GM12874 (cell line): ENCODE results near the gene CCL19.

Experiments used
- CTCF ChIP-seq: IDR thresholded peaks from 2 replicates; pipeline ENCODE4 v1.5.1; 2011; ENCODE audit warnings: low read depth, mild to moderate bottlenecking, control low read depth, low read length, moderate library complexity; ENCODE audit not compliant: insufficient read depth

CCL19 gene

GRCh38 chr9:34707130-34707529, 16.1 kb upstream of the CCL19 start:
- no peak for TF ChIP-seq CTCF

GRCh38 chr9:34701769-34702736, 11.0 kb upstream of the CCL19 start:
- TF ChIP-seq CTCF, result peak; percentile 92

- TF ChIP-seq CTCF, result peak; percentile 89
Observed at GRCh38 chr9:34701023-34701768, 10.1 kb upstream of the CCL19 start.

DNA sequence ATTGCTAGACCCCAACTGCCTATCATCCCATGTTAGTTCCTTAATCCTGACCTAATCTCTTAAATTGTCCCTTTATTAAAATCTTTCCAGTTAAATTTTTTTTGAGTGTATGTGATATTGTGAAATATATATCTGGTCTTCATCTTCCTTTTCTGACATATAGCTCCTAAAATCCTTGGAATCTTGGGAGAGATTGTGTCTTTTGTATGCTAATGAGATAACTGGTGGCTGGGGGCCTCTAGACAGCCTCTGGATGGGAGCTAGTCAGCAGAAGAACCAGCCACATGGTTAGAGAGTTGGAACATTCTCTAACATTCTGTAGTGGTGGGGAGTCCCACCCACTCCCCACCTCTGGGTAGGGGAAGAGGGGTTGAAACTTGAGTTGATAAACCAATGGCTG, 3.7 kb upstream of the CCL19 start:
- TF ChIP-seq CTCF, result no peak

- no peak for TF ChIP-seq CTCF
Observed at GRCh38 chr9:34693560-34693959, 2.5 kb upstream of the CCL19 start.

DNA sequence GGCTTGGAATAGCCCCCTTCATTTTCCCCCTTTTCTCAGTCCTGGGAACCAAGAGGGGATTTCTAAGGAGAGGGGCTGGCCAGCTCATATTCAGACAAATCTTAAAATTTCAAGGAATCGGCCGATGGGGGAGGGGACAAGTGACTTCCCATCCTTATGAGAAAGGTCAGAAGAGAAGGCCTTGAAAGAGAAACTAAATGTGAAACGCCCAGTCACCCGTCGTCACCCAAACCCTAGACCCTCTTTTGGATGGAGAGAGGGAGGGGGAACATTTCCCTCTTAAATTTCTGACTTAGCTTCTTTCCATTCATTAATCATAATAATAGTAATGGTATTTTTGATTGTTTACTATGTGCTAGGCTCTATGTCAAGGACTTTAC, 850 bp upstream of the CCL19 start:
- TF ChIP-seq CTCF, result no peak

GRCh38 chr9:34689512-34689911, 1.6 kb downstream of the CCL19 start:
- TF ChIP-seq CTCF, result no peak
